A549 (cell line): Measurements from ENCODE around the gene AJAP1.

Experiments used
- ELK1 ChIP-seq: fragments of 150-350 bp; IDR thresholded peaks from 2 replicates; pipeline ENCODE4 v1.6.1; 2014; ENCODE audit warnings: low read depth, mild to moderate bottlenecking, low read length
- MAZ ChIP-seq: fragments of 150-350 bp; IDR thresholded peaks from 2 replicates; pipeline ENCODE4 v1.6.1; 2014; ENCODE audit warnings: antibody characterized with exemption, low read depth, low read length, borderline replicate concordance
- MYC ChIP-seq: IDR thresholded peaks from 2 replicates; pipeline ENCODE4 v1.6.1; 2012; ENCODE audit warnings: mild to moderate bottlenecking, inconsistent platforms, low read length, improper control_type of control experiment, borderline replicate concordance
- RCOR1 ChIP-seq: fragments of 150-350 bp; IDR thresholded peaks from 2 replicates; pipeline ENCODE4 v1.6.1; 2014; ENCODE audit warnings: antibody characterized with exemption, low read length, low read depth
- RFX5 ChIP-seq: fragments of 450-650 bp; IDR thresholded peaks from 2 replicates; pipeline ENCODE4 v1.7.1; 2014; ENCODE audit warnings: antibody characterized with exemption, mild to moderate bottlenecking, moderate library complexity
- TF ChIP-seq, protein P1 (sequence below): fragments of >200 bp; sonication (Bioruptor Twin); formaldehyde crosslinking; IDR thresholded peaks from 3 replicates; pipeline ENCODE4 v1.5.1; 2016

DNA sequence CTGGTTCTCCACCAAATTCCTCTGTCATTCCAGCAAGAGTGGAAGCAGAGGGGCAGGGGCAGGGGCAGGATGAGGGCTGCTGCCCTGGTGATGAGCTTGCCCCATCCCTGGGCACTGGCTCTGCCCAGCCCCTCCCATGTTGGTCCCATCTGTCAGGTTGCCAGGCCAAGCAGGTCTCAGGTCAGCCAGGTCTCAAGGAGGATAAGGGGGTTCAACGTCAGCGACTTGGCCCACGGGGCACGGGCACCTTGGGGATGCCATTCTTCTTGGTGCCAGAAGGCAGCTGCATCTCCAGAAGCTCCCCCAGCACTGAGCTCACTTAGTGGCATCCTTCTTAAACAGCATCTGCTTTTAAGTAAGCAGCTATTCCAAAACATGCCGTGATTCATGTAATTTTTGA lies 133.1 kb downstream of the AJAP1 start:
- TF ChIP-seq, protein P1, sequence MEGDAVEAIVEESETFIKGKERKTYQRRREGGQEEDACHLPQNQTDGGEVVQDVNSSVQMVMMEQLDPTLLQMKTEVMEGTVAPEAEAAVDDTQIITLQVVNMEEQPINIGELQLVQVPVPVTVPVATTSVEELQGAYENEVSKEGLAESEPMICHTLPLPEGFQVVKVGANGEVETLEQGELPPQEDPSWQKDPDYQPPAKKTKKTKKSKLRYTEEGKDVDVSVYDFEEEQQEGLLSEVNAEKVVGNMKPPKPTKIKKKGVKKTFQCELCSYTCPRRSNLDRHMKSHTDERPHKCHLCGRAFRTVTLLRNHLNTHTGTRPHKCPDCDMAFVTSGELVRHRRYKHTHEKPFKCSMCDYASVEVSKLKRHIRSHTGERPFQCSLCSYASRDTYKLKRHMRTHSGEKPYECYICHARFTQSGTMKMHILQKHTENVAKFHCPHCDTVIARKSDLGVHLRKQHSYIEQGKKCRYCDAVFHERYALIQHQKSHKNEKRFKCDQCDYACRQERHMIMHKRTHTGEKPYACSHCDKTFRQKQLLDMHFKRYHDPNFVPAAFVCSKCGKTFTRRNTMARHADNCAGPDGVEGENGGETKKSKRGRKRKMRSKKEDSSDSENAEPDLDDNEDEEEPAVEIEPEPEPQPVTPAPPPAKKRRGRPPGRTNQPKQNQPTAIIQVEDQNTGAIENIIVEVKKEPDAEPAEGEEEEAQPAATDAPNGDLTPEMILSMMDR, result no peak
- no peak for TF ChIP-seq RFX5
- no peak for TF ChIP-seq MAZ
- no peak for TF ChIP-seq ELK1
- no peak for TF ChIP-seq MYC
- TF ChIP-seq RCOR1, result no peak
